Measurements from ENCODE around the gene SLC13A3.
A peak's percentile ranks its signal among the peaks of the same experiment; 100 is the strongest.

Gene SLC13A3

DNA sequence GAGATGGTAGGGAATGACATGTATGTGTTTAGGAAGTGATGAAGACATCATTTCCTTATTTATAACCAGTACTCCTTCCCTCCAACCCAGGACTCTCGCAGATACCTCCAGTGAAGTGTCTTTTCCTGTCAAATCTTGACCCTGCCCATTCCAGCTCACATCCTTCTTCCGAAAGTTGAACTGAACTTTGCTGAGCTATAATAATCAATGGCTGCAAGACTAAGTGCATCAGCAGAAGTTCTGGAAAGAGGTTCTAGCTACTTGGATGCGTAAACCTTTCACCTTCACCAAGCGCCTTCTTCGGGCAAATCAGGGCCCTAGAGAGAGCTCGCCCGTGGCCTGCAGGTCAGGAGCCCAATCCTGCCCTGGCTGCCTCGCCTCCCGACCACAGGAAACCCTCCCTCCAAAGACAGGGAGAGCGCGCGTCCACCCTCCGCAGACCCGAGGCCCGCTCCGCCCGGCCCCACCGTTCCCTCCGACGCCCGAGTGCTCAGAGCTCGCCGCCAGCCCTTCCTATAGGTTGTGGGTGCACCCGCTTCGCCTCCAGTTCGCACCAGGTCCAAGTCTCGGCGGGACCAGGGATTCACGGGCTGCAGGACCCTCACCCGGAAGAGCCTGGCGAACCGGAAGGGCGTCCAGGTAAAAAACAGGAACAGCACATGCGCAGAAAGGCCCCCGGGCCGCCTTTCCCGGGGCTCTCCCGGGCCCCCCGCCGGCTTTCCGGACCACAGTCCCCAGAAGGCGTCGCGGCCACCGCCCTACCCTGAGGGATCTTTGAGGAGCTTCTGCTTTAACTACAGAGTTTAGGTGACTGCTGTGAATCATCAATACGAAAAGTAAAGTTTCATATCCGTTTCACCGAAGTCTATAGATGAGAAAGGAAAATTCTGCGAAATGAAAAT is 138.1 kb downstream of the SLC13A3 start, which contains the start of gene ZNF334:
ZNF334 (minus strand) TSS at position 617 of the 902 bp plus-strand sequence. CDS start 1,457 bp downstream, outside the sequence.
- peak; percentile 38 to 47 for DNase-seq

DNA sequence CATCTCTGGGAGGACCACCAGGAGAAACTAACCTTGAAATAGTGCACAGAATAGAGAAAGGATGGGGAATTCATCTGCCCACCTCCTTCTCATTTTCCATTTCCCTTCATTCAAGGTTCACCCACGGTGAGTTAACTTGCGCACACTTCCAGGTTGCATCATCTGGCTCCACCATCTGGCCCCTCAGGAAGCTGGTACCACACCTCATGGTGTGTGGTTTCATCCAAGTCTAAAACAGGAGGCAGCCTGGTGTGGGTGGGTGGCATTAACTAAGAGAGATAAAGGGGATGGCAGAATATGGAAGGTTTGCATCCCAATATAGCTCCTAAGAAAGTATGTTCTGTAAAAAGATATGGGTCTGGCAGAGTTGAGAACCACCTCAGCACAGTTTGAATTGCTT is 141.7 kb downstream of the SLC13A3 start:
- DNase-seq: no peak

Measured in stimulated activated CD4-positive, alpha-beta T cell treated with anti-CD3 and anti-CD28 coated beads, Interleukin-2, amount 100 ng/mL, for 48 hours (primary cell).